Activated CD4-positive, alpha-beta T cell treated with anti-CD3 and anti-CD28 coated beads, Interleukin-10, Interleukin-2, amounts not matched to agents 100 ng/mL and 50 ng/mL, durations not matched to agents 16 hours and 8 hours (primary cell): ENCODE results near the gene DYRK1A.
A peak's percentile ranks its signal among the peaks of the same experiment; 100 is the strongest.
"Not testable (repeated sequence)": the region's sequence is repeated elsewhere in the genome, so short reads cannot be mapped to it uniquely, and the experiment has no call there.

Source experiments
- DNase-seq: peaks from one replicate; pipeline ENCODE4 v3.0.0-alpha.2; 2020

Gene DYRK1A

GRCh38 chr21:37528150-37528937 lies 161.8 kb downstream of the DYRK1A start:
- no peak for DNase-seq

- DNase-seq = no peak
These were observed 163.1 kb downstream of the DYRK1A start for GRCh38 chr21:37529649-37530048.

GRCh38 chr21:37530901-37531351 lies 164.4 kb downstream of the DYRK1A start:
- no peak for DNase-seq

GRCh38 chr21:37531431-37531932 lies 164.9 kb downstream of the DYRK1A start:
- no peak for DNase-seq

- peak; percentile 43 for DNase-seq
These were observed 166.6 kb downstream of the DYRK1A start for GRCh38 chr21:37532868-37533780.

DNA sequence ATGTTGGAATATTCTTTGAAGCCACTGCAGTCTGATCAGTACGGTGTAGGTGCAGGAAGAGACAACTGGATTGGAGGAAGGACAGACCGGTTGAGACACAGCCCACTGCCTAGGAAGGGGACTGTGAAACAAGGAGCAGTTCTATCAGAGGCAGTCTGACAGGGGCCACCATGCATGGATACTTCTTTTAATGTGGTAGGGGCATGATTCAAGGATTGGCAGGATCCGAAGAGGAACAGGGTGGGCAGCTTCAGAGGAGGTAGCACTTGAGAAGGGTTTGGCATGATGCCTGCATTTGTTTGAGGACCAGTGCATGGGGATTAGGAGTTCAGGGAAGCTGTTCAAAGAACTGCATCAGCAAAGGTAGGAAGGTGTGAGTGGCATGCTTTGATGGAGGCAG lies 167.9 kb downstream of the DYRK1A start:
- no peak for DNase-seq

DNA sequence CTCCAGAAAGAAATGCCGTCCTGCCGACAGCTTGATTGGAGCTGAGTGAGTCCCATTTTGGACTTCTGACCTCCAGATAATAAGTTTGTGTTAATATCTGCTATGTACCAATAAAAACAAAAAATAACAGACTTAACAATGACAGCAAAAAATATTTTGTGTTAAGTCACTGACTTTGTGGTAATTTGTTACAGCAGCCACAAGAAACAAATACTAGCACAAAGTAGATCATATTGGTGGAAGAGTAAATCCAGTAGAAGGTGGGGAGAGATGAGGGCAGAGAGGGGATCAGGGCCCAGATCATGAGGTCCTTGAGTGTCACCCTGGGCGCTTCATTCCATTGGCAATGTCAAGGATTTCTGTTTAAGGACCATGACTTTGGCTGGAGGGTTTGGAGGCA lies 168.6 kb downstream of the DYRK1A start:
- no peak for DNase-seq

DNA sequence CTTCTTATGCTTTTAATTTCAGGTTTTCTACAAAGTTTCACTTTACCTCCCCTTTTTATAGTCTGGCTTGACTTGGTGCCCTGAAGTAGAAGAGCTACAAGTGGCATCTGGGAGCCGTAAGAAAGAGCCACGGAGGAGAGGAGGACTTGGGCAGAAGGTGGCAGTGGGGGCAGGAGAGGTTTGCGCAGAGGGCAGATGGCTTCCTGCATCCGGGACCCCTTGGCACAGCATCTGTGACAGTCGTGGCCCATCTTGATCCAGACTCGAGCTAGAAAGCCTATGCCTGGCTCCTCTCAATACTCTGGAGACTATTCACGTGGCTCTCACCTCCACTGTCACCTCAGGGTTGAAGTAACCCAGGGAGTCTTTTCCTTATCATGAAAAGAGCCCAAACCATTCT lies 169.1 kb downstream of the DYRK1A start:
- no peak for DNase-seq

DNA sequence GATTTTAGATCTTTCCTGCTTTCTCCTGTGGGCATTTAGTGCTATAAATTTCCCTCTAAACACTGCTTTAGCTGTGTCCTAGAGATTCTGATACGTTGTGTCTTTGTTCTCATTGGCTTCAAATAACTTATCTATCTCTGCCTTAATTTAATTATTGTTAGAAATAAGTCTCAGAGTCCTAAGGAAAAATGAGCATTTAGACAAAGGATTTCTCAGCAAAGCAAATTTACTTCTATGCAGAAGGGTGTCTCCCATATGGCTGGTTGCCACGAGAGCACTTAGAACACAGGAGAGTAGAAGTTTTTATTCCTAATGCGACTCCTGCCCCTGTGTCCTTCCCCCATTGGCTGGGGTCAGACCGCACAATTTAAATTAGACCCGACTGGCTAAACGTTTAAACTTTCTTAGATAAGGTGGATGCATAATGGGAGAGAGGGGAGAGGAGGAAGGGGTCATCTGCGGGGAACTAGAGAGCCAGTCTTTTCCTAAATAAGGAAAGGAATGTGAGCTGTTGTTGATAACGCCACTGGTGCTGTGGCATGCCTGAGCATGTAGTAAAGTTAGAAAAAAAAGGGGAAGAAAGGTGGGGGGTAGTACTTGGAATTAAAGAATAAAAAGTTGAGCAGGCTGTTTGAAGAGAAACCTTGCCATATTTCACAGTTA lies 170.2 kb downstream of the DYRK1A start:
- DNase-seq = no peak

DNA sequence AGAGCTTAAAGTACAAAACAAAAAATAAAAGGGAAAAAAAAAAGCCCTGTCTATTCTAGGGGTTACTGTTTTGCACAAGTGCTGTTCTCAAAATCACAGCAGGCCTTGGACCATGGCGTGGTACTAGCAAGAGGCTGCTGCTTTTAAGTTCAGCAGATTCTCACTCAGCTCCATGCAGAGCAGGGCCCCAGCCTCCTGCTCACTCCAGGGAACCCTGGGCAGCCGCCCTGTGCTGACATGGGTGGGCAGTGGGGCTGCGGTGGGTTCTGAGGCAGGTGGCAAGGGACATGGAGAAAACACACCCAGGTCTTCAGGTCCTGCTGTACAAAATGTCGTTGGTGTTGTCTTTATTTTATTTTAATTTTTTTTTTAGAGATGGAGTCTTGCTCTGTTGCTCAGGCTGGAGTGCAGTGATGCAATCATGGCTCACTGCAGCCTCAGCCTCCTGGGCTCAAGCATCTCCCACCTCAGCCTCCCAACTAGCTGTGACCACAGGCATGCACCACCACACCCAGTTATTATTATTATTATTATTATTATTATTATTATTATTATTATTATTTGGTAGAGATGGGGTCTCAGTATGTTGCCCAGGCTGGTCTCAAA lies 170.9 kb downstream of the DYRK1A start:
- no peak for DNase-seq

- no peak for DNase-seq
These were observed 172.5 kb downstream of the DYRK1A start for GRCh38 chr21:37538971-37539590.

GRCh38 chr21:37541128-37541527 lies 174.6 kb downstream of the DYRK1A start:
- not testable (repeated sequence) for DNase-seq

DNA sequence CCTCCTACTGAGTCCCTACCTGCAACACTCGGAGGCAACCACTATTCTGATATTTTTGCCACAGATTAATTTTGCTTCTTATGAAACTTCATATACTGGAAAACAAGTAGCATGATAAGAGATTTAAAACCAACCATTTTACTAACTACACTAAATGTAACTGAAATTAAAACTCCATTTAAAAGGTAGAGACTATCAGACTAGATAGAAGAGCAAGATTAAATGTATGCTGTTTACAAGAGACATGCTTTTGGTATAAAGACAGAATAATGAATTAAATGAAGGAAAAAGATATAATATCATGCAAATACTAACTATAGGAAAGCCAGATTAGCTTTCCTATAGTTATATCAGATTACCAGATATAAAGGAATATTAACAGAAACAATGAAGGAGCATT lies 175.9 kb downstream of the DYRK1A start:
- DNase-seq = no peak

DNA sequence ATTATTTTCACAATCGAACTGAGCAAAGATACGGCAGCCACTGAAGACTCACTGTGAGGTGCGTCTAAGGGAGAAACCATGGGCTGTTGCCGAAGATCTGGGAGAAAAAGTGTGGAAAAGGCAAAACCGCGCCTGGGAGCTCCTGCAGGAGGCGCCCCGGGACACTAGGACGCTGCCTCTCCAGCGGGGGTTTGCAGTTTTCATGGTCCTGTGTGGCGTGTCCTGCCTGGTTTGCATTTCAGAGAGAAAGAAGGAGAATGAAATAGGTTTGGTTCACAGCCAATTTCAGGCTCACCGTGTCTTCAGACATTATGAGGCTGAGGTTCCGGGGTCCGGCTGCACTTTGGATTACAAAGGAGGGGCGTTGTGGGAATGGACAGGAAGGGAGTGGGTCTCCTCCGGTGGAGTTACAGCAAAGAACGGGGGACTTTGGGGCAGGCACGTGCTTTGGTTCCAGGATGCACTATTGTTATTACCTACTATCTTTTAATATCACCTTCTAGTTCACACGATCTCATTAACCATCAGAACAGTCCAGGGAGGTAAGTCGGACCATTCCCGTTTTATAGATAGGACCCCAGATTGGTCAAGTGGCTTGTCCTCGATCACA lies 179.8 kb downstream of the DYRK1A start:
- DNase-seq = no peak

DNA sequence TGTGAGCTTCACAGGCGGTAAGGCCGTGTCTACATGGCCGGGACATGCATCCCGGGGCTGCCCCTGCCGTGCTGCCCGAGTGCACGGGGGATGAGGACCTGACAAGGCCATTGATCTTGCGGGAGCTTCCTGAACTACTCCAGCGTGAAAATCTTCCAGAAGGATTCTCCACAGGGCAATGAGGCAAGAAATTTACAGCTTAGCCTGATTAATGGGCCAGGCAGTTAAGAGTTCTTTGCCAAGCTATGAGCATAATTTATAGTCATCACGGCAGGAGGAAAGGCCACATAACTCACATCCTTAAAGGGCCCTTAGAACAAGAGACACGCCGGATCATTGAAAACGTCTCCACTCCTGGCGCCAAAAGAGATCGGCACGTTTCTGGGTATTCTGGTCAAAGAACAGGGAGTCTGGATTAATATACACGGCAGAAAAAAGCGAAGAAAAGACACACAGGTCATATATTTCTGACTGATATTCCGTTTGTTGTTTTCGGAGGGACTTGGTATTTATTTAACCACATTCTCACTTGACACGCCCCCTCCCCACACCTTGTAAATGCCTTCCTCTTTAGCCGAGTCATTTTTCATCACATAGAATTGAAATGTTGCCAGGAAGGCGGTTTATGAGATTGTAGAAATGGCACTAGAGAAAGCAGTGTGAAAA lies 180.5 kb downstream of the DYRK1A start:
- no peak for DNase-seq

- DNase-seq = no peak
These were observed 181.1 kb downstream of the DYRK1A start for GRCh38 chr21:37547615-37548200.

DNA sequence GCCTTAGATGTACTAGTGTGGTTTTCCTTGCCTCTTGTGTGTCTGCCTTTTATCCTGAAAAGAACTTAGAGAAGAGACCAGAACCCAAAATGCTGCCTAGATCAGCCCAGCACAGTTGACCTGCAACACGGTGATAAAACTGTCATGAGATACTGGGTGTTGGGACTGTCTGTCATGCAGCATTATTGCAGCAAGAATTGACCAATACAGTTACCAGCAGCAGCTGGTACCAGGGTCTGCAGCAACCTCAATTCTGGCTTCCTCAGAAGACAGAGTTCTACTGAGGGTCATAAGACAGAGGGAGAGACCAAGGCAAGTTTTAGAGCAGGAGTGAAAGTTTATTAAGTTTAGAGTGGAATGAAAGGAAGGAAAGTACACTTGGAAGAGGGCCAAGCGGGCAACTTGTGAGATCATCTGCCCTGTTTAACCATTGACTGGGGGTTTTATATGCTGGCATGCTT lies 182.0 kb downstream of the DYRK1A start:
- no peak for DNase-seq

GRCh38 chr21:37549730-37550129 lies 183.2 kb downstream of the DYRK1A start:
- not testable (repeated sequence) for DNase-seq

GRCh38 chr21:37550157-37550556 lies 183.6 kb downstream of the DYRK1A start:
- DNase-seq = no peak

DNA sequence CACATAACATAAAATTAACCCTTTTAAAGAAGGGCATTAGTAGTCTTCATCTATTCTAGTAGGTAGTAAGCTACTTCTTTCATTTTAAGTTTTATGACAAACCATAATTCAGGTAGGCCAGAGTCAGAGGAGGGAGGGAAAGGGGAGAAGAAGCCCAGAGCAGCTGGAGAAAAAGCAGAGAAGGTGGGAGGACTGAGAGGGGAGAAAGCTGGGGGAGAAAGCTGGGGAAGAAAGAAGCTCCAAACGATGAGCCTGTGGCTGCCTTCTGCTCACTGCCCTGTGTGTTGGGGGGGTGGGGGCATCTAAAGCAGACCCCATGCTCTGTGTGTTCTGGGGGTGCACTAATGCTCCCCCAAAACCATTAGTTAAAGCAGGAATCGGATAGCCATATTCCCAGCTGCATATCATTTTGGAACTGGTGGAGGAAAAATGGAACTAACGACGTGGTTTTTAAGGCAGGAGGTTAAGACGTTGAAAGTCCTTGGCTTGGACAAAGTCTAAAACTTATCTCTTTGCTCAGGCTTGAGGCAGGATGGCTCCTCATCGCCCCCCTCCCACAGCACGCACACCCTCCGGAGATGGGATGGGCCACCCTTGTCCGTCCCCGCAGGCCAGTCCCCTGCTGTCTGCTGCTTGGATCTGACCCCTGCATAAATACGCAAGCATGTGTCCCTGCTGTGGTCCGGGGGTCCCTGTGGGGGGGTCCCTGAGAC lies 184.2 kb downstream of the DYRK1A start:
- no peak for DNase-seq
